Endodermal cell (in vitro differentiated cells): ENCODE measurements around the gene DPP10. TPM values are rescaled to one million over a fixed set of nuclear protein-coding genes. Genes with fewer than 3 reads are reported as not detected.

Experiments
- DNase-seq: peaks from one replicate; pipeline ENCODE4 v3.0.0-alpha.2; 2017
- H3K27ac ChIP-seq: 2 replicates; pipeline ENCODE4 v1.5.1; 2013; ENCODE audit warnings: mild to moderate bottlenecking, low read depth, low read length, moderate library complexity
- H3K27me3 ChIP-seq: 2 replicates; pipeline ENCODE4 v1.6.1; 2013; ENCODE audit warnings: mild to moderate bottlenecking, low read length, moderate library complexity; ENCODE audit not compliant: insufficient read depth, control insufficient read depth, poor library complexity, severe bottlenecking
- H3K36me3 ChIP-seq: 2 replicates; pipeline ENCODE4 v1.7.0; 2013; ENCODE audit warnings: mild to moderate bottlenecking, low read length, moderate library complexity; ENCODE audit not compliant: control insufficient read depth, insufficient read depth
- H3K4me1 ChIP-seq: one replicate; pipeline ENCODE4 v1.7.0; 2013; ENCODE audit warnings: low read length; ENCODE audit not compliant: control insufficient read depth, insufficient read depth
- H3K4me3 ChIP-seq: 2 replicates; pipeline ENCODE4 v1.5.1; 2013; ENCODE audit warnings: mild to moderate bottlenecking, low read length, moderate library complexity
- H3K9ac ChIP-seq: 2 replicates; pipeline ENCODE4 v1.6.1; 2013; ENCODE audit warnings: mild to moderate bottlenecking, low read length, moderate library complexity; ENCODE audit not compliant: poor library complexity, severe bottlenecking; ENCODE audit errors: extremely low read depth
- H3K9me3 ChIP-seq: 2 replicates; pipeline ENCODE4 v1.6.1; 2013; ENCODE audit warnings: mild to moderate bottlenecking, low read length, moderate library complexity; ENCODE audit not compliant: control insufficient read depth
- H3K27ac Mint-ChIP-seq: 2 replicates; pipeline ENCODE4 v1.8.0; 2020; ENCODE audit warnings: mixed read lengths
- H3K27me3 Mint-ChIP-seq: 2 replicates; pipeline ENCODE4 v1.8.0; 2021; ENCODE audit warnings: mild to moderate bottlenecking, mixed read lengths; ENCODE audit not compliant: insufficient read depth
- H3K36me3 Mint-ChIP-seq: 2 replicates; pipeline ENCODE4 v1.8.0; 2020; ENCODE audit warnings: low read depth, mixed read lengths
- H3K4me1 Mint-ChIP-seq: 2 replicates; pipeline ENCODE4 v1.8.0; 2020; ENCODE audit warnings: mixed read lengths
- H3K4me3 Mint-ChIP-seq: 2 replicates; pipeline ENCODE4 v1.8.0; 2020; ENCODE audit warnings: mild to moderate bottlenecking, moderate library complexity, mixed read lengths
- H3K9me3 Mint-ChIP-seq: 2 replicates; pipeline ENCODE4 v1.8.0; 2020; ENCODE audit warnings: mild to moderate bottlenecking, mixed read lengths
- CTCF ChIP-seq: fragments of 200-600 bp; sonication (generic); conservative IDR thresholded peaks from 2 replicates; pipeline ENCODE4 v1.5.0; 2021; ENCODE audit warnings: antibody characterized with exemption, mild to moderate bottlenecking
- WGBS, 2 experiments: methylation state at CpG; one replicate each; pipeline versions ENCODE4 v1.1.5 to v1.1.7; 2013; ENCODE audit warnings: missing lambda C conversion rate in 2 of 2, mixed read lengths in 1 of 2; ENCODE audit not compliant: insufficient coverage in 1 of 2, insufficient read length in 1 of 2; 5-methylcytosine and 5-hydroxymethylcytosine counted together
- total RNA-seq, 2 donors: library from RNA; stranded (reverse); fragmentation: NEBNext Ultra II Directional in 1 of 2; extraction: Animal tissue kit (Norgen Biotek cat#: 25700) in 1 of 2; gene quantifications; 2 replicates in 1 of 2; 3 replicates in 1 of 2; pipeline ENCODE4 v1.2.1, GENCODE V29; 2021

The DPP10 gene
- total RNA-seq, 2 donors from 2014 or later = 8.2 to 19.2 TPM

GRCh38 chr2:115165529-115166109, 723.2 kb downstream of the DPP10 start:
- Mint-ChIP-seq H3K4me1 (peaks cover 17% of the 10 kb centered on the region), H3K36me3 (no peaks in the 10 kb centered on the region), H3K9me3 (no peaks in the 10 kb centered on the region), H3K27me3 (peaks cover 25% of the 10 kb centered on the region), H3K4me3 (no peak overlapping the region), H3K27ac (no peak overlapping the region)
- peak; percentile 88 for TF ChIP-seq CTCF
- Histone ChIP-seq H3K4me3 (no peak overlapping the region), H3K27me3 (peaks cover 15% of the 10 kb centered on the region), H3K9me3 (no peaks in the 10 kb centered on the region), H3K9ac (no peak overlapping the region), H3K27ac (no peak overlapping the region), H3K4me1 (peaks cover 4% of the 10 kb centered on the region), H3K36me3 (no peaks in the 10 kb centered on the region)
- 61 to 100% methylated on average over 1 to 3 of the region's 6 CpGs for WGBS, 2 experiments
- no peak for DNase-seq

GRCh38 chr2:115168457-115168856, 726.0 kb downstream of the DPP10 start:
- no peak for TF ChIP-seq CTCF
- H3K36me3 Mint-ChIP-seq = no peaks in the 10 kb centered on the region
- 80 to 83% methylated on average over 1 to 3 of the region's 3 CpGs for WGBS, 2 experiments
- Histone ChIP-seq H3K27me3 (peaks cover under 1% of the 10 kb centered on the region), H3K9me3 (no peaks in the 10 kb centered on the region), H3K4me1 (peaks cover 4% of the 10 kb centered on the region), H3K4me3 (no peak overlapping the region), H3K9ac (no peak overlapping the region), H3K27ac (no peak overlapping the region), H3K36me3 (no peaks in the 10 kb centered on the region)
- peaks cover 6% of the 10 kb centered on the region for H3K4me1 Mint-ChIP-seq
- no peak for DNase-seq
- no peak overlapping the region for H3K27ac Mint-ChIP-seq
- H3K9me3 Mint-ChIP-seq = no peaks in the 10 kb centered on the region
- H3K27me3 Mint-ChIP-seq = peaks cover 6% of the 10 kb centered on the region
- H3K4me3 Mint-ChIP-seq = no peak overlapping the region

- H3K27ac ChIP-seq = no peak overlapping the region
- TF ChIP-seq CTCF = no peak
- 94 to 100% methylated on average over 1 of the region's 1 CpG for WGBS, 2 experiments
Measured at GRCh38 chr2:115169814-115170213, 727.4 kb downstream of the DPP10 start.

More at GRCh38 chr2:115169814-115170213, 727.4 kb downstream of the DPP10 start:
- H3K9me3 Mint-ChIP-seq = no peaks in the 10 kb centered on the region
- no peak overlapping the region for H3K4me3 Mint-ChIP-seq
- H3K4me3 ChIP-seq = no peak overlapping the region
- H3K4me1 Mint-ChIP-seq = peaks cover 7% of the 10 kb centered on the region
- no peaks in the 10 kb centered on the region for H3K36me3 ChIP-seq
- H3K36me3 Mint-ChIP-seq = no peaks in the 10 kb centered on the region
- H3K27ac Mint-ChIP-seq = no peak overlapping the region
- peaks cover 4% of the 10 kb centered on the region for H3K4me1 ChIP-seq
- no peaks in the 10 kb centered on the region for H3K9me3 ChIP-seq
- no peak overlapping the region for H3K9ac ChIP-seq
- H3K27me3 ChIP-seq = no peaks in the 10 kb centered on the region
- no peaks in the 10 kb centered on the region for H3K27me3 Mint-ChIP-seq
- DNase-seq = no peak
